ENCODE measurements around the gene CAPN13.

The CAPN13 gene

GRCh38 chr2:30721668-30722647 lies 85.3 kb downstream of the CAPN13 start:
- DNase-seq: no peak

GRCh38 chr2:30721241-30721640 lies 86.0 kb downstream of the CAPN13 start:
- DNase-seq: no peak

- no peak for DNase-seq
Measured at GRCh38 chr2:30717081-30717650, 90.1 kb downstream of the CAPN13 start.

- no peak for DNase-seq
Measured at GRCh38 chr2:30716123-30716900, 90.9 kb downstream of the CAPN13 start.

GRCh38 chr2:30714811-30715709 lies 92.2 kb downstream of the CAPN13 start:
- no peak for DNase-seq

GRCh38 chr2:30713698-30714097 lies 93.5 kb downstream of the CAPN13 start:
- DNase-seq: no peak

- peak; percentile 41 for DNase-seq
Measured at GRCh38 chr2:30711646-30712085, 95.6 kb downstream of the CAPN13 start.

GRCh38 chr2:30710461-30710860 lies 96.8 kb downstream of the CAPN13 start:
- no peak for DNase-seq

- no peak for DNase-seq
Measured at GRCh38 chr2:30710016-30710415, 97.2 kb downstream of the CAPN13 start.

- no peak for DNase-seq
Measured at GRCh38 chr2:30709516-30709915, 97.7 kb downstream of the CAPN13 start.

- no peak for DNase-seq
Measured at GRCh38 chr2:30708491-30709290, 98.6 kb downstream of the CAPN13 start.

- no peak for DNase-seq
Measured at GRCh38 chr2:30707304-30707903, 99.8 kb downstream of the CAPN13 start.

GRCh38 chr2:30706534-30707303 lies 100.5 kb downstream of the CAPN13 start:
- DNase-seq: peak; percentile 42

GRCh38 chr2:30705711-30706533 lies 101.3 kb downstream of the CAPN13 start:
- no peak for DNase-seq

- no peak for DNase-seq
Measured at GRCh38 chr2:30705056-30705455, 102.2 kb downstream of the CAPN13 start.

- DNase-seq: no peak
Measured at GRCh38 chr2:30704309-30705020, 102.8 kb downstream of the CAPN13 start.

GRCh38 chr2:30702694-30703093 lies 104.6 kb downstream of the CAPN13 start:
- DNase-seq: no peak

GRCh38 chr2:30701782-30702181 lies 105.5 kb downstream of the CAPN13 start:
- DNase-seq: no peak
